Right renal pelvis (tissue), 4 donors: Measurements from ENCODE around the gene SLC12A6. TPM values are rescaled to one million over a fixed set of nuclear protein-coding genes. Genes with fewer than 3 reads are reported as not detected.

Experiments used
- DNase-seq, 4 donors: peaks; one replicate each; pipeline ENCODE4 v3.0.0-alpha.2; 2013; ENCODE audit warnings: low read depth in 4 of 4, low spot score in 3 of 4, missing footprints in 1 of 4
- polyA plus RNA-seq, 4 donors: library from polyadenylated mRNA; unstranded; fragments of 120-200 nt; gene quantifications; one replicate each; pipeline ENCODE4 v1.2.1, GENCODE V29; 2013; ENCODE audit not compliant: insufficient read length in 4 of 4

Gene SLC12A6
- polyA plus RNA-seq, 4 donors, result 18.7 to 24.4 (median 21.1) TPM

- no peak for DNase-seq
These were observed 2.9 kb downstream of the SLC12A6 start for GRCh38 chr15:34334672-34335071.

DNA sequence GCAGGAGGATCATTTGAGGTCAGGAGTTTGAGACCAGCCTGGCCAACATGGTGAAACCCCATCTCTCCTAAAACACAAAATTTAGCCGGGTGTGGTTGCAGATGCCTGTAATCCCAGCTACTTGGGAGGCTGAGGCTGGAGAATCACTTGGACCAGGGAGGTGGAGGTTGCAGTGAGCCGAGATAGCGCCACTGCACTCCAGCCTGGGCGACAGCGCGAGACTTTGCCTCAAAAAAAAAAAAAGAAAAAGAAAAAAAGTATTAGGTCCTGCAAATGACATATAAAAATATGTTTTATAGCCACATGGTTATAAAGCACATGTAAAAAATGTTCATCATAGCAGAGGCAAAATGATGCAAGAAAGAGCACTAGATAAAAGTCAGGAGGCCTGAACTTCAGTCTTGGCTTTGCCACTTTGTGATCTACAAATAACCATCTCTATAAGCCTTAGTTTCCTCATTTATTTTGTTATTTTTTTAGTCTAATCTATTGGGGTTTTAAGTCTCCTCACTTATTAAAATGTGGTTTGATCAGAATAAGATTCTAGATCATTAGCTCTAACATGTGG is 4.9 kb downstream of the SLC12A6 start:
- no peak for DNase-seq

DNA sequence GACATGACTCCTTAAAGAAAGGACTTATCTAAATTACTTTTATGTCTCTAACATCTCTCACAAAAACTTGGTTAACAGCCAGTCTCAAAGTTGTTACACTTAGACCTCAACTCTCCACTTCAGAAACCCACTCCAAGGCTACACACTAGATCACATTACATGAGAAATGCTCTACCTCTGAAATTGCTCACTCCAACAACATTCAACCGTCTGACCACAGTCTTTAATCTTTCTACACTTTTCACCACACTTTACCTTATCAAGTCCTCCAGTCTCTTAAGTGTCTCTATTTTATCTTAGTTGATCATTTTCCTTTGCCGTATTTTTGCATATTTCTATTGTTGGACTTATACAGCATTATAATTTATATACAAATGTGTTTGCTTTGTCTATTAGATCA is 5.8 kb downstream of the SLC12A6 start:
- no peak for DNase-seq

- DNase-seq, result no peak
These were observed 7.3 kb downstream of the SLC12A6 start for GRCh38 chr15:34330279-34330678.

DNA sequence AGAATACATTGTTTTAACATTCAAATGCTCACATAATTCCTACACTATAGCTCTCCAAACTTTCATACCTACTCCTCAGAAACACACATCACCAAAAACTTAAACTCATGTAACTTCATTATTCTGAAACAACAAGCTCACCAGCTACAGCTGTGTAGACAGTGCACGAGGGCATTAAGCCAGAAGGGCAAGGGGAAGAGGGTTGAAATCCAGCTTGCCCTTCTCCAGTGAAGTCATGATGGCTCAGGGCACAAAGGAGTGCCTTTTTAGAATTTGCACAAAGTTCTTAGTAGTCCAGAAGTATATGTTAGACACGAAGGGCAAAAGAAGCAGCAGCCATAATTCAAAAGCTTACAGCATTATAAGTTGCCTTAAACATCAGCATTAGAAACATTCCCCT is 8.6 kb downstream of the SLC12A6 start:
- no peak for DNase-seq

- no peak for DNase-seq
These were observed 9.7 kb downstream of the SLC12A6 start for GRCh38 chr15:34327906-34328305.

GRCh38 chr15:34325368-34325767 is 12.2 kb downstream of the SLC12A6 start:
- DNase-seq, result no peak

GRCh38 chr15:34324933-34325332 is 12.6 kb downstream of the SLC12A6 start:
- no peak for DNase-seq

- DNase-seq, result no peak
These were observed 14.4 kb downstream of the SLC12A6 start for GRCh38 chr15:34323217-34323616.

- no peak for DNase-seq
These were observed 19.1 kb downstream of the SLC12A6 start for GRCh38 chr15:34318277-34319079.

DNA sequence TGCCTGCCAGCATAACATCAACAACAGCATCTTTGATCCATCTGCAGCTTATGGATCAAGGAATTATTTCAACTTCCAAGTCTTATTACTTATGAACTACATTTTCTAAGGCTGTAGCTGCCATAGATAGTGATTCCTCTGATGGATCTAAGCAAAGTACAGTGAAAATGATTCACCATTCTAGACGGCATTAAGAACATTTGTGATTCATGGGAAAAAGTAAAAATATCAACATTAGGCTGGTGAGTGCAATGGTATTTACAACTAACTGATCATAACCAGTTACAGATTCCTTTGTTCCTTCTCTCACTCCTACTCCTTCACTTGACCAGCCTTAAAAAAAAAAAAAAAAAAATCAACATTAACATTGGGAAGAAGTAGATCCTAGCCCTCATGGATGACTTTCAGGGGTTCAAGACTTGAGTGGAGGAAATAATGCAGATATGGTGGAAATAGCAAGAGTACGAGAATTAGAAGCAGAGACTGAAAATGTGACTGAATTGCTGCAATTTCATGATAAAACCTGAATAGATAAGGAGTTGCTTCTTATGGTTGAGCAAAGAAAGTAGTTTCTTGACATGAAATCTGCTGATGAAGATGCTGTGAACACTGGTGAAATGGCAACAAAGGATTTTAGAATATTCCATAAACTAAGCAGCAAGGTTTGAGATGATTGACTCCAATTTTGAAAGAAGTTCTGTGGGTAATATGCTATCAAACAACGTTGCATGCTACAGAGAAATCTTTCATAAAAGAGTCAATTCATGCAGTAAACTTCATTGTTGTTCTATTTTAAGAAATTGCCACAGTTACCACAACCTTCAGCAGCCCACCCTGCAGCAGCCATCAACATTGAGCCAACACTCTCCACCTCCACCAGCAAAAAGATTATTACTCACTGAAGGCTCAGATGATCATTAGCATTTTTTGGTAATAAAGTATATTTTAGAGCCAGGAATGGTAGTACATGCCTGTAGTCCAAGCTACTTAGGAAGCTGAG is 22.8 kb downstream of the SLC12A6 start:
- DNase-seq, result no peak

DNA sequence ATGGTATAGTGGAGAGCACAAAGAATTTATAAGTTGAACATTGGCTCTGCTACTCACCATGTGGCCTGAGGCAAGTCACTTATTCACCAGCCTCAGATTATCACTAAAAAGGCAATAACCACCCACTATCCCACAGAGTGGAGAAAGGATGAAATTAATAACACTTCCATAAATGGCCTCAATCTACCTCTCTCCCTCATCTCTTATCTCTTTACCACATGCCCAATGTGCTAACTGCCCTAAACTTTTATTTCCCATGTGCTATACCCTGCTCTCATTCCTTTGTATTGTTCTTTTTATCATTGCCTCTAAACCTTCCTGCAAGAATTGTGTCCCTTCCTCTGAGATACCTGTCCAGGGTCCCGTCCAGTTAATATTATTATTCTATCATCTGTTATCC is 26.0 kb downstream of the SLC12A6 start:
- no peak for DNase-seq

DNA sequence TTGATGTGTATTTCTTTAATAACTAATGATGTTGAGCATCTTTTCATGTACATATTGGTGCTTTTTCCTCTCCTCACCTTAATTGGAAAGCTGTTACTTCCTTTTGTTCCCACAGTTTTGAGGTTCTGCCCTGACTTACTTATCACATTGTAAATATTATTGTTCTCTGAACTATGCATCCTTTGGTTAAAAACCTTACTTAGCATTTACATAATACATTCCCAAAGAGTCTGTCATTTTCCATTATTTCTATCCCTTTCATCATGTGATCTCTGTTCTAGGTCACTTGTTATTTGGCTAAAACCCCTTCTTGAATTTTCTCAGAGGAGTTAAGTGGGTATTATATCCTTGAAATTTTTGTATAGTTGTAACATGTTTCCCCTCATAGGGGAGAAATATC is 33.0 kb downstream of the SLC12A6 start:
- no peak for DNase-seq

DNA sequence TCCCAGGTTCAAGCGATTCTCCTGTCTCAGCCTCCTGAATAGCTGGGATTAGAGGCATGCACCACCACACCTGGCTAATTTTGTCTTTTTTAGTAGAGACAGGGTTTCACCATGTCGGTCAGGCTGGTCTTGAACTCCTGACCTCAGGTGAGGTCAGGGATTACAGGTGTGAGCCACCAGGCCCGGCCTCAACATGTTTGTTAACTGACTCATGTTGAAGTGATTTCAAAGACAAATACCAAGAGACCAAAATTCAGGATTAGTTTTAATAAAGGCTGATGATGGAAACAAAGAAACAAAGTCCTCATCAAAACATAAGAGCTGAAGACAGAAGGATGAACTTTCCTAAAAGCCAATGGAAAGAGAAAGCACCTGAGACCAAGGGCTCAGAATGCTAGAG is 36.5 kb downstream of the SLC12A6 start:
- no peak for DNase-seq

DNA sequence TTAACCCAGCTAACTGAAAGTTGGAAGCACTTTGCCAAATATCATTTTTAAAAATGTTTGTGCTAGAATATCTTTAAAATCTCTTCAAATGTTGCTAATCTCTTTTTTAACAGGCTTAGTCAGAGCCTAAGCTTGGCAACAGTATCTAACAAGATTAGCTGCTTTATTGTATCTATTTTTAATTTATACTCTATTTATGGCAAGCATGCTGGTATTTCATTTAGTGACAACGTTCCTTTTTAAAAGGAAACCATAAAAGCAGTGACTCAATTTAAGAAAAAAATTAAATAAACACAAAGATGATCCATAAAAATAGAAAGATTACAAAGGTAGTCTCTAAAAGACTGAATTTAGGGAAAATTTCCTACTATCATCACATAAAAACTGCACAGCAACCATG is 40.5 kb downstream of the SLC12A6 start:
- no peak for DNase-seq

DNA sequence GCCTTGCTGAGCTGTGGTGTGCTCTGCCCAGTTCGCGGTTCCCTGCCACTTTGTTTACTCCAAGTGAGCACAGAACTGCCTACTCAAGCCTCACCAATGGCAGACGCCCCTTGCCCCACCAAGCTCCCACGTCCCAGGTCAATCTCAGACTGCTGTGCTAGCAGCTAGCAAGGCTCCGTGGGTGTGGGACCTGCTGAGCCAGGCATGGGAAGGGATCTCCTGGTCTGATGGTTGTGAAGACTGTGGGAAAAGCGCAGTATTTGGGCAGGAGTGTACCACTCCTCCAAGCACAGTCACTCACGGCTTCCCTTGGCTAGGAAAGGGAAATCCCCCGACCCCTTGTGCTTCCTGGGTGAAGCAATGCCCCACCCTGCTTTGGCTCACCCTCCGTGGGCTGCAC is 45.0 kb downstream of the SLC12A6 start:
- no peak for DNase-seq

- DNase-seq, result no peak
These were observed 52.6 kb downstream of the SLC12A6 start for GRCh38 chr15:34284937-34285336.

DNA sequence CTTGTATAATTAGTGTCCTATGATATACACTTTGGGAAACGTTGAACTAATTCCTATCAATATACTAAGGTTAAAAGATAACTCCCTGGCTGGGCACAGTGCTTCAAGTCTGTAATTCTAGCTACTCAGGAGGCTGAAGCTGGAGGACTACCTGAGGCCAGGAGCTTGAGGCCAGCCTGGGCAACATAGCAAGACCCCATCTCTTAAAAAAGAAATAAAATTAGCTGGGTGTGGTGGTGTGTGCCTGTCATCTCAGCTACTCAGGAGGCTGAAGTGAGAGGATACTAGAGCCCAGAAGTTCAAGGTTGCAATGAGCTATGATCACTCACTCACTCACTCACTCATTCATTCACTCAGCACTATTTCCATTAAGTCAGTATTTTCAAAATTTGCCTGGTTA is 55.2 kb downstream of the SLC12A6 start:
- no peak for DNase-seq

GRCh38 chr15:34280193-34280592 is 57.4 kb downstream of the SLC12A6 start:
- no peak for DNase-seq

GRCh38 chr15:34279368-34279767 is 58.2 kb downstream of the SLC12A6 start:
- DNase-seq, result no peak

DNA sequence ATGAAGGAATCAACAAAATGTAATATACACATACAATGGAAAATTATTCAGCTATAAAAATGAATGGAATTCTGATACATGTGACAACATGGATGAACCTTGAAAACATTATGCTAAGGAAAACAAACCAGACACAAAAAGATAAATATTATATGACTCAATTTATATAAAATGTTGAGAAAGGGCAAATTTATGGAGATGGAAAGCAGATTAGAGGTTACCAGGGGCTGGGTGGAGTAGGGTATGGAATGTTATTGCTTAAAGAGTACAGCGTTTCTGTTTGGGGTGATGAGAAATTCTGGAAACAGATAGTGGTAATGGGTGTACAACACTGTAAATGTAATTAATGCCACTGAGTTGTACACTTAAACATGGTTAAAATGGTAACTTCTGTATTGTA is 61.9 kb downstream of the SLC12A6 start:
- DNase-seq, result no peak
